WTC11 (cell line): ENCODE results near the gene SYCE3. TPM values are rescaled to one million over a fixed set of nuclear protein-coding genes. Genes with fewer than 3 reads are reported as not detected.
"Not testable (repeated sequence)": the region's sequence is repeated elsewhere in the genome, so short reads cannot be mapped to it uniquely, and the experiment has no call there.

ENCODE experiments used
- ATAC-seq: fragments of 200-7000 bp; cut with Tn5 transposase; 2 replicates; pipeline ENCODE4 v1.10.0; 2021; ENCODE audit warnings: mild to moderate bottlenecking, moderate library complexity
- CTCF ChIA-PET: fragments of 300-600 bp; sonication (Branson Sonifier 250); formaldehyde crosslinking; loops from one replicate; lab custom pipeline; 2021; ENCODE audit warnings: antibody characterized with exemption; lab: Charles Lee
- POLR2A ChIA-PET: fragments of 350-600 bp; sonication (Branson Sonifier 250); formaldehyde crosslinking; loops from one replicate; lab custom pipeline; 2021; ENCODE audit warnings: antibody characterized with exemption; lab: Charles Lee
- DNase-seq: peaks from one replicate; pipeline ENCODE4 v3.0.0; 2021; ENCODE audit warnings: low spot score
- H3K27ac Mint-ChIP-seq: 2 replicates; pipeline ENCODE4 v1.8.0; 2021; ENCODE audit warnings: mixed read lengths
- H3K27me3 Mint-ChIP-seq: 2 replicates; pipeline ENCODE4 v1.8.0; 2021; ENCODE audit warnings: low read depth, mild to moderate bottlenecking, moderate library complexity, mixed read lengths
- H3K36me3 Mint-ChIP-seq: 2 replicates; pipeline ENCODE4 v1.8.0; 2021; ENCODE audit warnings: mixed read lengths
- H3K4me1 Mint-ChIP-seq: 2 replicates; pipeline ENCODE4 v1.8.0; 2022; ENCODE audit warnings: mixed read lengths
- H3K4me3 Mint-ChIP-seq: 2 replicates; pipeline ENCODE4 v1.8.0; 2021; ENCODE audit warnings: mild to moderate bottlenecking, moderate library complexity, mixed read lengths
- H3K9me3 Mint-ChIP-seq: 2 replicates; pipeline ENCODE4 v1.8.0; 2021; ENCODE audit warnings: mixed read lengths
- AFF4 ChIP-seq: sonication (generic); formaldehyde crosslinking; IDR thresholded peaks from 2 replicates; pipeline ENCODE4 v1.8.1; 2023; ENCODE audit warnings: mild to moderate bottlenecking, missing genetic modification reagents, borderline replicate concordance
- CDX4 ChIP-seq: fragments of 250-450 bp; sonication (Bioruptor Pico); IDR thresholded peaks from 2 replicates; pipeline ENCODE4 v1.9.0; 2021; ENCODE audit warnings: moderate library complexity, mild to moderate bottlenecking, inconsistent platforms, borderline replicate concordance
- E2F4 ChIP-seq: sonication (generic); formaldehyde crosslinking; IDR thresholded peaks from 2 replicates; pipeline ENCODE4 v1.8.1; 2022; ENCODE audit warnings: low read depth, mild to moderate bottlenecking, moderate library complexity, missing genetic modification reagents, borderline replicate concordance
- ESRRA ChIP-seq: sonication (generic); formaldehyde crosslinking; IDR thresholded peaks from 2 replicates; pipeline ENCODE4 v1.8.1; 2022; ENCODE audit warnings: mild to moderate bottlenecking, missing genetic modification reagents, borderline replicate concordance
- FOXP1 ChIP-seq: sonication (generic); formaldehyde crosslinking; IDR thresholded peaks from 2 replicates; pipeline ENCODE4 v1.8.0; 2022; ENCODE audit warnings: missing genetic modification reagents, mild to moderate bottlenecking, moderate library complexity, borderline replicate concordance
- HMGA2 ChIP-seq: fragments of 250-450 bp; sonication (Bioruptor Pico); IDR thresholded peaks from 2 replicates; pipeline ENCODE4 v1.4.0; 2021; ENCODE audit warnings: mild to moderate bottlenecking, moderate library complexity
- KAT7 ChIP-seq: sonication (generic); formaldehyde crosslinking; IDR thresholded peaks from 2 replicates; pipeline ENCODE4 v1.8.1; 2023; ENCODE audit warnings: missing genetic modification reagents, mild to moderate bottlenecking, borderline replicate concordance
- MAX ChIP-seq: sonication (generic); formaldehyde crosslinking; IDR thresholded peaks from 2 replicates; pipeline ENCODE4 v1.8.0; 2022; ENCODE audit warnings: mild to moderate bottlenecking, missing genetic modification reagents
- MXD4 ChIP-seq: fragments of 250-450 bp; sonication (Bioruptor Pico); IDR thresholded peaks from 2 replicates; pipeline ENCODE4 v1.8.0; 2021; ENCODE audit warnings: mild to moderate bottlenecking, moderate library complexity, borderline replicate concordance
- NFYB ChIP-seq: sonication (generic); formaldehyde crosslinking; conservative IDR thresholded peaks from 2 replicates; pipeline ENCODE4 v1.8.0; 2022; ENCODE audit warnings: low read depth, missing genetic modification reagents
- OVOL2 ChIP-seq: fragments of 250-450 bp; sonication (Bioruptor Pico); IDR thresholded peaks from 2 replicates; pipeline ENCODE4 v1.9.0; 2021; ENCODE audit warnings: mild to moderate bottlenecking, borderline replicate concordance
- SMAD3 ChIP-seq: sonication (generic); formaldehyde crosslinking; IDR thresholded peaks from 2 replicates; pipeline ENCODE4 v1.8.0; 2022; ENCODE audit warnings: missing genetic modification reagents, mild to moderate bottlenecking, borderline replicate concordance
- SMAD4 ChIP-seq: sonication (generic); formaldehyde crosslinking; IDR thresholded peaks from 2 replicates; pipeline ENCODE4 v1.8.0; 2022; ENCODE audit warnings: mild to moderate bottlenecking, missing genetic modification reagents
- SOX15 ChIP-seq: fragments of 250-450 bp; sonication (Bioruptor Pico); IDR thresholded peaks from 2 replicates; pipeline ENCODE4 v1.9.0; 2021; ENCODE audit warnings: mild to moderate bottlenecking
- ZBTB21 ChIP-seq: sonication (generic); formaldehyde crosslinking; IDR thresholded peaks from 2 replicates; pipeline ENCODE4 v1.8.1; 2023; ENCODE audit warnings: mild to moderate bottlenecking, missing genetic modification reagents, borderline replicate concordance
- ZBTB43 ChIP-seq: sonication (generic); formaldehyde crosslinking; IDR thresholded peaks from 2 replicates; pipeline ENCODE4 v1.8.1; 2023; ENCODE audit warnings: mild to moderate bottlenecking, missing genetic modification reagents
- ZNF219 ChIP-seq: sonication (generic); formaldehyde crosslinking; IDR thresholded peaks from 2 replicates; pipeline ENCODE4 v1.8.0; 2023; ENCODE audit warnings: missing genetic modification reagents, mild to moderate bottlenecking, borderline replicate concordance
- ZNF263 ChIP-seq: sonication (generic); formaldehyde crosslinking; IDR thresholded peaks from 2 replicates; pipeline ENCODE4 v1.8.1; 2022; ENCODE audit warnings: low read depth, mild to moderate bottlenecking, moderate library complexity, missing genetic modification reagents
- total RNA-seq: library from RNA; stranded (reverse); gene quantifications from 3 replicates; pipeline ENCODE4 v1.2.3, GENCODE V29; 2021

SYCE3 gene
- total RNA-seq, 1 experiment from 2014 or later, result 0.46 TPM

- TF ChIP-seq AFF4 (CRISPR knock-in tag) (no peak), OVOL2 (CRISPR knock-in tag) (no peak), NFYB (no peak), ZNF263 (CRISPR knock-in tag) (no peak), FOXP1 (CRISPR knock-in tag) (no peak), HMGA2 (no peak), SOX15 (CRISPR knock-in tag) (no peak), CDX4 (no peak), MAX (CRISPR knock-in tag) (no peak), ZBTB21 (CRISPR knock-in tag) (no peak), SMAD4 (CRISPR knock-in tag) (no peak), E2F4 (CRISPR knock-in tag) (no peak), ZBTB43 (CRISPR knock-in tag) (no peak), ZNF219 (CRISPR knock-in tag) (no peak)
Measured at GRCh38 chr22:50608996-50609395, 46.3 kb upstream of the SYCE3 start (continued).

GRCh38 chr22:50608058-50608840, 45.5 kb upstream of the SYCE3 start:
- peaks cover 15% of the 10 kb centered on the region for H3K27me3 Mint-ChIP-seq
- ChIA-PET CTCF (interaction anchor here (1.0 to 1.3 kb wide), 2 partner anchors 32 to 92 kb away, joined by 3 read pairs; no protein-coding TSS in a partner anchor), POLR2A (interaction anchor here (0.6 kb wide), 1 partner anchor 12 kb away, joined by 4 read pairs; no protein-coding TSS in a partner anchor)
- DNase-seq, H3K4me1 Mint-ChIP-seq, H3K36me3 Mint-ChIP-seq, H3K9me3 Mint-ChIP-seq, H3K4me3 Mint-ChIP-seq, H3K27ac Mint-ChIP-seq, ATAC-seq: not testable (repeated sequence)

- Mint-ChIP-seq H3K9me3 (no peaks in the 10 kb centered on the region), H3K27ac (peak overlapping the region; percentile 57; the same call in 1 of the 2 replicates), H3K4me1 (0 out of 2 replicates have a peak, but pooled peaks cover 4% of the 10 kb centered on the region), H3K4me3 (no peak overlapping the region), H3K36me3 (no peaks in the 10 kb centered on the region), H3K27me3 (peaks cover 16% of the 10 kb centered on the region)
- ChIA-PET POLR2A (no interaction called here), CTCF (no interaction called here)
- no peak for TF ChIP-seq ESRRA (CRISPR knock-in tag)
- TF ChIP-seq KAT7 (CRISPR knock-in tag), result no peak
- no peak for TF ChIP-seq CDX4
- no peak for TF ChIP-seq ZNF219 (CRISPR knock-in tag)
- TF ChIP-seq SMAD3 (CRISPR knock-in tag), result no peak
- no peak for TF ChIP-seq MXD4
- TF ChIP-seq E2F4 (CRISPR knock-in tag), result no peak
- ATAC-seq (no peak), DNase-seq (no peak)
Measured at GRCh38 chr22:50607659-50608020, 44.9 kb upstream of the SYCE3 start.
